Mammary epithelial cell (primary cell): Measurements from ENCODE around the gene NPVF.

Experiments used
- CTCF ChIP-seq, 2 donors: IDR thresholded peaks in 1 of 2; conservative IDR thresholded peaks in 1 of 2; 2 replicates each; pipeline ENCODE4 v1.5.1; 2011 to 2012; ENCODE audit warnings: inconsistent platforms in 2 of 2, low read length in 2 of 2, mild to moderate bottlenecking in 2 of 2, control low read depth in 1 of 2, low read depth in 1 of 2; ENCODE audit not compliant: insufficient read depth in 1 of 2; ENCODE audit errors: extremely low read depth in 1 of 2
- EZH2 ChIP-seq: IDR thresholded peaks from 2 replicates; pipeline ENCODE4 v1.6.1; 2012; ENCODE audit warnings: low read length, inconsistent platforms, borderline replicate concordance

GRCh38 chr7:25187932-25188331, 40.4 kb downstream of the NPVF start:
- TF ChIP-seq CTCF (conservative IDR thresholded peaks at IDR 0.05 in 1 of 2, IDR thresholded peaks at IDR 0.05 in 1 of 2; ENCODE audit: extremely low read depth in 1 of 2, insufficient read depth in 1 of 2, low read depth in 1 of 2, low read length in 2 of 2) (no peak), EZH2 (no peak)
